Suprapubic skin (tissue), 4 donors: ENCODE measurements around the gene ATP1A4. TPM values are rescaled to one million over a fixed set of nuclear protein-coding genes. Genes with fewer than 3 reads are reported as not detected.

ENCODE experiments used
- DNase-seq, 2 donors: peaks; one replicate each; pipeline ENCODE4 v3.0.0-alpha.2; 2019; ENCODE audit warnings: low spot score in 2 of 2
- H3K27ac ChIP-seq: fragments of 200-600 bp; sonication (generic); one replicate; pipeline ENCODE4 v1.5.1; 2019
- H3K27me3 ChIP-seq: fragments of 200-600 bp; sonication (generic); one replicate; pipeline ENCODE4 v1.5.1; 2019
- H3K36me3 ChIP-seq: fragments of 200-600 bp; sonication (generic); one replicate; pipeline ENCODE4 v1.5.1; 2019
- H3K4me1 ChIP-seq: fragments of 200-600 bp; sonication (generic); one replicate; pipeline ENCODE4 v1.5.1; 2019
- H3K4me3 ChIP-seq: fragments of 200-600 bp; sonication (generic); one replicate; pipeline ENCODE4 v1.5.1; 2019; ENCODE audit warnings: mild to moderate bottlenecking
- H3K9me3 ChIP-seq: fragments of 200-600 bp; sonication (generic); one replicate; pipeline ENCODE4 v1.5.1; 2019
- EP300 ChIP-seq: sonication (generic); formaldehyde crosslinking; IDR thresholded peaks from one replicate; pipeline ENCODE4 v1.6.1; 2017; ENCODE audit warnings: antibody characterized with exemption
- POLR2A ChIP-seq, 2 donors: fragments of 450-650 bp; IDR thresholded peaks; one replicate each; pipeline ENCODE4 v1.6.1; 2017; ENCODE audit warnings: antibody characterized with exemption in 2 of 2, mild to moderate bottlenecking in 2 of 2, moderate library complexity in 2 of 2
- POLR2AphosphoS5 ChIP-seq, 3 donors: sonication (generic); formaldehyde crosslinking; IDR thresholded peaks; one replicate each; pipeline ENCODE4 v1.6.1; 2017; ENCODE audit warnings: antibody characterized with exemption in 3 of 3
- WGBS: methylation state at CpG from one replicate; pipeline ENCODE4 v1.1.5; 2018; 5-methylcytosine and 5-hydroxymethylcytosine counted together
- total RNA-seq, 4 donors: library from RNA; depleted of rRNA; stranded (reverse); fragments of >200 nt; gene quantifications; one replicate each; pipeline ENCODE4 v1.1.0, GENCODE V29; 2016
- TF ChIP-seq, protein P1 (sequence below), 2 donors: fragments of 200-600 bp in 1 of 2; fragments of 450-650 bp in 1 of 2; sonication (generic) in 1 of 2; IDR thresholded peaks; one replicate each; pipeline ENCODE4 v1.5.1; 2016 to 2019; ENCODE audit warnings: antibody characterized with exemption in 2 of 2, mild to moderate bottlenecking in 1 of 2, moderate library complexity in 1 of 2

ATP1A4 gene
- total RNA-seq, 4 donors from 2014 or later = not detected

DNA sequence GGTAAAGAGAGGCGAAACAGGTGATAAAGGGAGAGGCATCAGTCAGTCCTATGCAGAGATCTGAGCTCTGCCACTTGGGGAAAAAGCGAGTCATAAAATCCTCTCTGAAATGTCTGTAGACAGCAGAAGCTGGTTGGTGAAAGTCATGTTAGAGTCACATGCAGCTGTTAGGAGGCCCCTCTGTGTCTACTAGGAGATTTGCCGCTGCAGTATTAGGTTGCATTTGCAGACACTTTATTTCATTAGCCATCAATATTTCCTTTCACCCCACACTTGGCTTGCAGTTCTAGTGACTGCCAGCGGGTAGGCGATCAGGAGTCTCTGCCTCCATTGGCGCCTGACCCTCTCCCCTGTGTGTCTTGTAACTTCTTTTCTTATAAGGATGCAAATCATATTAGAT, 16.2 kb downstream of the ATP1A4 start:
- H3K9me3 ChIP-seq = no peaks in the 10 kb centered on the region
- TF ChIP-seq POLR2AphosphoS5 (IDR thresholded peaks at IDR 0.05) (no peak), EP300 (no peak), POLR2A (IDR thresholded peaks at IDR 0.05) (no peak)
- TF ChIP-seq, protein P1, sequence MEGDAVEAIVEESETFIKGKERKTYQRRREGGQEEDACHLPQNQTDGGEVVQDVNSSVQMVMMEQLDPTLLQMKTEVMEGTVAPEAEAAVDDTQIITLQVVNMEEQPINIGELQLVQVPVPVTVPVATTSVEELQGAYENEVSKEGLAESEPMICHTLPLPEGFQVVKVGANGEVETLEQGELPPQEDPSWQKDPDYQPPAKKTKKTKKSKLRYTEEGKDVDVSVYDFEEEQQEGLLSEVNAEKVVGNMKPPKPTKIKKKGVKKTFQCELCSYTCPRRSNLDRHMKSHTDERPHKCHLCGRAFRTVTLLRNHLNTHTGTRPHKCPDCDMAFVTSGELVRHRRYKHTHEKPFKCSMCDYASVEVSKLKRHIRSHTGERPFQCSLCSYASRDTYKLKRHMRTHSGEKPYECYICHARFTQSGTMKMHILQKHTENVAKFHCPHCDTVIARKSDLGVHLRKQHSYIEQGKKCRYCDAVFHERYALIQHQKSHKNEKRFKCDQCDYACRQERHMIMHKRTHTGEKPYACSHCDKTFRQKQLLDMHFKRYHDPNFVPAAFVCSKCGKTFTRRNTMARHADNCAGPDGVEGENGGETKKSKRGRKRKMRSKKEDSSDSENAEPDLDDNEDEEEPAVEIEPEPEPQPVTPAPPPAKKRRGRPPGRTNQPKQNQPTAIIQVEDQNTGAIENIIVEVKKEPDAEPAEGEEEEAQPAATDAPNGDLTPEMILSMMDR (IDR thresholded peaks at IDR 0.05) = no peak
- DNase-seq = no peak
- H3K27me3 ChIP-seq = peaks cover 7% of the 10 kb centered on the region
- H3K4me1 ChIP-seq = no peaks in the 10 kb centered on the region
- no peak overlapping the region for H3K27ac ChIP-seq
- WGBS = 91% methylated on average over 6 of the region's 6 CpGs
- H3K4me3 ChIP-seq = no peak overlapping the region
- no peaks in the 10 kb centered on the region for H3K36me3 ChIP-seq

DNA sequence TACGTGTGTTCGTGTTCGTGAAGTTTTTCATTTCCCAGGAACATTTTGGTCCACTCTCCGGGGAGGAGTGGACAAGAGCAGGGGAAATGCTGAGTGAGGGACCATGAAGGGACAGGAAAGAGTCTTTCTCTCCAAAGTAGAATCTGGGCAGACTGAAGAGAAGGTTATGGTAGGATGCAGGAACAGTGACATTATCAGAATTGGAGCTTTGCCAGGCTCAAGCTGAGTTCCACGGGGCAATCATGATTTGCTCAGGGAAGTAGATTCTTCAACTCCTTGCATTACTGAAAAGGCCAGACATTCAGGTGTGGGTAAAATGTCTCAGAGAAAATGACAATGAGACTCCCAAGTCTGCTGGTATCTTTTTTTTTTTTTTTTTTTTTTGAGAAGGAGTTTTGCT, 16.6 kb downstream of the ATP1A4 start:
- Histone ChIP-seq H3K27me3 (peaks cover 7% of the 10 kb centered on the region), H3K9me3 (no peaks in the 10 kb centered on the region), H3K27ac (no peak overlapping the region), H3K36me3 (no peaks in the 10 kb centered on the region), H3K4me1 (no peaks in the 10 kb centered on the region), H3K4me3 (no peak overlapping the region)
- no peak for DNase-seq
- no peak for TF ChIP-seq EP300
- no peak for TF ChIP-seq POLR2AphosphoS5 (IDR thresholded peaks at IDR 0.05)
- no peak for TF ChIP-seq POLR2A (IDR thresholded peaks at IDR 0.05)
- TF ChIP-seq, protein P1 (IDR thresholded peaks at IDR 0.05) = no peak
- WGBS = 68% methylated on average over 5 of the region's 5 CpGs

DNA sequence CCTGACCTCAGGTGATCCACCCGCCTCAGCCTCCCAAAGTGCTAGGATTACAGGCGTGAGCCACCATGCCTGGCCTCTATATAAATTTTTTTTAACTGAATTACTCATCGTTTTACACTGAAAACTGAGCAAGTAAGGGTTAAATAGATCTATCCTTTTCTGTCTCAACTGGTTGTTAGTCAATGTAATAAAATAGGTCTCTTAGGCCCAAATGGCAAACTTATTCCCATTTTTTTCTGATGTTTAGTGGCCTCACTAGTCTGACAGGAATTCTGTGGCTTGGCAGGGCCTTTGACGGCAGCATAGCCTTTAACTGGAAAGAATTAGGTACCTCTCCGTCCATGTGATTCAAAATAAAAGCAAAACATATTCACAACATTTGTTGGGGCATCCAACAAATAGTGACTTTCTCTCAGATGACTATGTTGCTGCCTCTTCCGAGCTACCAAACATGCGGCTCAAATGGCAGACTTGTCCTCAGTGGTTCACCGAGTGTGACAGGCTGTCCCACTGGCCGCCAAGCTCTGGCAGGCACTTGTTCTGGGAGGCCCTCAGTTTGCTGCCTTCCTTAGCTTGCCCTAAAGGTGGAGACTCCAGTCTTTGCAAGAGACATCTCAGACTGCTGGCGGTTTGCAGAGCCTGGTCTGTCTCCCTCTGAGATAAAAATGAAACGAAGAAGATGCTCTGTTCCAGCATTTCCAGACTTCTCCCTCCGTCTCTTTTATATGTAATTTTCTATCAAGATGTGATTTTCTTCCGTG, 17.4 kb downstream of the ATP1A4 start:
- no peaks in the 10 kb centered on the region for H3K9me3 ChIP-seq
- no peak for DNase-seq
- 79% methylated on average over 13 of the region's 13 CpGs for WGBS
- TF ChIP-seq POLR2AphosphoS5 (IDR thresholded peaks at IDR 0.05) = no peak
- TF ChIP-seq, protein P1 (IDR thresholded peaks at IDR 0.05) = no peak
- TF ChIP-seq POLR2A (IDR thresholded peaks at IDR 0.05) = no peak
- no peak for TF ChIP-seq EP300
- peaks cover 7% of the 10 kb centered on the region for H3K27me3 ChIP-seq
- H3K4me1 ChIP-seq = no peaks in the 10 kb centered on the region
- H3K36me3 ChIP-seq = no peaks in the 10 kb centered on the region
- H3K4me3 ChIP-seq = no peak overlapping the region
- no peak overlapping the region for H3K27ac ChIP-seq

DNA sequence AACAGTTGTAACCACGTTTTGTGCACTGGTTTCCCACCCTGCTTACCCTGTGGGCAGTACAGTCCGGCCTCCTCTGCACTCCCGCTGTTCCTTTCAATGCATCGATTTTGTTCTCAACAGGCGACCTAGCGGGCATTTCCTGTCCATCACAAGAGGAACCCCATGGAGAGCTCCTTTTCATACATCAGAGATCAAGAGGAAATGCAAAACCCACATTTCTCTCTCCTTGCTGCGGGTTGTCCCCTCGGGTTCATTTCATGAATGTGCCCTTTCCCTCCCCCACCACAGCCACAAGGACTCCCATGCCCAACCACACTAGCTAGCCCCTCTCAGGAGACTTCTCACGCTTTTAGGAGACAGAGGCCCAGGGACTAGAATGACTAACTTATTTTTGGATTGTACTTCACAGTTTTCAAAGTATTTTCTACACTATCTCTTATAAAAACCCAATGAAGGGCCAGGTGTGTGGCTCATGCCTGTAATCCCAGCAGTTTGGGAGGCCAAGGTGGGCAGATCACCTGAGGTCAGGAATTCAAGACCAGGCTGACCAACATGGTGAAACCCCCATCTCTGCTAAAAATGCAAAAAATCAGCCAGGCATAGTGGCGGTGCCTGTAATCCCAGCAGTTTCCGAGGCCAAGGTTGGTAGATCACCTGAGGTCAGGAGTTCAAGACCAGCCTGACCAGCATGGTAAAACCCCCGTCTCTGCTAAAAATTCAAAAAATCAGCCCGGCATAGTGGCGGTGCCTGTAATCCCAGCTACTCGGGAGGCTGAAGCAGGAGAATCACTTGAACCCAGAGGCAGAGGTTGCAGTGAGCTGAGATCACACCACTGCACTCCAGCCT, 18.4 kb downstream of the ATP1A4 start:
- no peaks in the 10 kb centered on the region for H3K36me3 ChIP-seq
- 59% methylated on average over 15 of the region's 15 CpGs for WGBS
- no peak for DNase-seq

DNA sequence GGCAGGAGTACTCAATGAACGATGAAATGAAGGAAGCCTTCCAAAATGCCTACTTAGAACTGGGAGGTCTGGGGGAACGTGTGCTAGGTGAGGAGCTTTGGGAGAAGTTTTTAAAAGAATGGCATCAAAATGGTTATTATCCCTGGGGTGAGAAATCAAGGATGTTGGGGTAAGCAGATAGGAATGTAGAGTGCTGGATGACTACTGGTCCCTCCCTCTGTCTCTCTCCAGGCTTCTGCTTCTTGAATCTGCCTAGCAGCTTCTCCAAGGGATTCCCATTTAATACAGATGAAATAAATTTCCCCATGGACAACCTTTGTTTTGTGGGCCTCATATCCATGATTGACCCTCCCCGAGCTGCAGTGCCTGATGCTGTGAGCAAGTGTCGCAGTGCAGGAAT, 20.0 kb downstream of the ATP1A4 start:
- 89% methylated on average over 4 of the region's 4 CpGs for WGBS
- Histone ChIP-seq H3K27ac (no peak overlapping the region), H3K9me3 (no peaks in the 10 kb centered on the region), H3K27me3 (peaks cover 4% of the 10 kb centered on the region), H3K36me3 (no peaks in the 10 kb centered on the region), H3K4me1 (no peaks in the 10 kb centered on the region), H3K4me3 (no peak overlapping the region)
- TF ChIP-seq EP300 (no peak), POLR2AphosphoS5 (IDR thresholded peaks at IDR 0.05) (no peak), POLR2A (IDR thresholded peaks at IDR 0.05) (no peak)
- TF ChIP-seq, protein P1 (IDR thresholded peaks at IDR 0.05) = no peak
- DNase-seq = no peak

More for the DNA sequence above, 18.4 kb downstream of the ATP1A4 start:
- Histone ChIP-seq H3K4me3 (no peak overlapping the region), H3K27me3 (peaks cover 7% of the 10 kb centered on the region), H3K27ac (no peak overlapping the region), H3K4me1 (no peaks in the 10 kb centered on the region), H3K9me3 (no peaks in the 10 kb centered on the region)
- no peak for TF ChIP-seq POLR2A (IDR thresholded peaks at IDR 0.05)
